ENCODE data around the gene FKBP7. TPM values are rescaled to one million over a fixed set of nuclear protein-coding genes. Genes with fewer than 3 reads are reported as not detected.

Gene FKBP7
- total and polyA plus RNA-seq, 2 of the 8 experiments (the other 6 are each of a cell fraction or from before 2014, with no cell fraction given), result 3.6 to 7.0 TPM

- no peak for TF ChIP-seq ASH2L (IDR thresholded peaks at IDR 0.05; ENCODE audit: low read length)
- TF ChIP-seq SP4 (IDR thresholded peaks at IDR 0.05; ENCODE audit: low read length), result no peak
- no peak for TF ChIP-seq EP300 (IDR thresholded peaks at IDR 0.05; ENCODE audit: borderline replicate concordance in 1 of 2, low read depth in 2 of 2, low read length in 2 of 2)
- TF ChIP-seq KDM1A (IDR thresholded peaks at IDR 0.05; ENCODE audit: borderline replicate concordance, low read length), result no peak
- TF ChIP-seq BRCA1 (IDR thresholded peaks at IDR 0.05; ENCODE audit: low read depth, low read length), result no peak
- TF ChIP-seq TAF7 (optimal IDR thresholded peaks at IDR 0.05; ENCODE audit: borderline replicate concordance, low read depth, low read length), result no peak
Observed at GRCh38 chr2:178441426-178441825, 37.0 kb downstream of the FKBP7 start (continued).

Data from H1 (cell line).